C4-2B (cell line): ENCODE data around the gene POMT1.

ENCODE experiments used
- H3K27ac ChIP-seq: fragments of 450-650 bp; 2 replicates; pipeline ENCODE4 v1.5.1; 2017
- CTCF ChIP-seq: fragments of 450-650 bp; conservative IDR thresholded peaks from 2 replicates; pipeline ENCODE4 v1.5.1; 2017; ENCODE audit warnings: mild to moderate bottlenecking
- ZFX ChIP-seq: fragments of 450-650 bp; IDR thresholded peaks from 2 replicates; pipeline ENCODE4 v1.6.1; 2017

POMT1 gene

GRCh38 chr9:131565369-131565768 is 62.7 kb downstream of the POMT1 start:
- no peak overlapping the region for H3K27ac ChIP-seq
- TF ChIP-seq ZFX (no peak), CTCF (no peak)

DNA sequence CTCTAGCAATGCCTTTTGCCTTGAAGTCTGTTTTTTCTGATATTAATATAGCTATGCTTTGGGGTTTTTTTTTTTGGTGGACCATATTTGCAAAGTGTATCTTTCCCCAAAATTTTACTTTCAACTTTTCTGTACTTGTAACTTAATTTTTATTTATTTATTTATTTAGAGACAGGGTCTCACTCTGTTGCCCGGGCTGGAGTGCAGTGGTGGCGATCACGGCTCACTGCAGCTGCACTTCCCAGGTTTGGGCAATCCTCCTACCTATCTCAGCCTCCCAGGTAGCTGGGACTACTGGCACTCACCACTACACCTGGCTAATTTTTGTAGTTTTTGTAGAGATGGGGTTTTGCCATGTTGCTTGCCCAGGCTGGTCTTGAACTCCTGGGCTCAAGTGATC is 63.4 kb downstream of the POMT1 start:
- no peak for TF ChIP-seq CTCF
- TF ChIP-seq ZFX: no peak
- H3K27ac ChIP-seq: no peak overlapping the region

DNA sequence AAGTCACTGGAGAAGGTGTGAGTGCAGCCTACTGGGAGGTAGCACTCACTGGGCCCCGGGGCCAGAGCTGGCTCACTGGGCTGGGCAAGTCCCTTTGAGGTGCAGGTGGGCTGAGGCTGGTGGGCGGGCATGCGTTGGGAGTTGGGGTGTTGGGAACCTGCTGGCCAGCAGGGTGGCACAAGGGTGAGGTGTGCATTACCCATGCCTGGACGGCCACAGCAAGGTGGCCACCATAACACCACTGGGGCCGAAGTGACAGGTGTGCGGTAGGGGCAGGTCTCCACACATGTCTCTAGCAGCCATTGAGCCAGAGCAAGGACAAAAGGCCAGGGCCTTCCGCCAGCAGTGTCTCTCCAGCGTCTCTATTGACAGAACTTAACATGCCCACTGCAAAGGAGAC is 65.2 kb downstream of the POMT1 start:
- TF ChIP-seq CTCF (no peak), ZFX (no peak)
- no peak overlapping the region for H3K27ac ChIP-seq
